HG02623 (cell line): Measurements from ENCODE around the gene GARIN5B.

Experiments used
- ATAC-seq: cut with Tn5 transposase; IDR thresholded peaks from one replicate; pipeline ENCODE4 v1.9.1; 2021; ENCODE audit warnings: moderate library complexity; ENCODE audit not compliant: unreplicated experiment

Gene GARIN5B

DNA sequence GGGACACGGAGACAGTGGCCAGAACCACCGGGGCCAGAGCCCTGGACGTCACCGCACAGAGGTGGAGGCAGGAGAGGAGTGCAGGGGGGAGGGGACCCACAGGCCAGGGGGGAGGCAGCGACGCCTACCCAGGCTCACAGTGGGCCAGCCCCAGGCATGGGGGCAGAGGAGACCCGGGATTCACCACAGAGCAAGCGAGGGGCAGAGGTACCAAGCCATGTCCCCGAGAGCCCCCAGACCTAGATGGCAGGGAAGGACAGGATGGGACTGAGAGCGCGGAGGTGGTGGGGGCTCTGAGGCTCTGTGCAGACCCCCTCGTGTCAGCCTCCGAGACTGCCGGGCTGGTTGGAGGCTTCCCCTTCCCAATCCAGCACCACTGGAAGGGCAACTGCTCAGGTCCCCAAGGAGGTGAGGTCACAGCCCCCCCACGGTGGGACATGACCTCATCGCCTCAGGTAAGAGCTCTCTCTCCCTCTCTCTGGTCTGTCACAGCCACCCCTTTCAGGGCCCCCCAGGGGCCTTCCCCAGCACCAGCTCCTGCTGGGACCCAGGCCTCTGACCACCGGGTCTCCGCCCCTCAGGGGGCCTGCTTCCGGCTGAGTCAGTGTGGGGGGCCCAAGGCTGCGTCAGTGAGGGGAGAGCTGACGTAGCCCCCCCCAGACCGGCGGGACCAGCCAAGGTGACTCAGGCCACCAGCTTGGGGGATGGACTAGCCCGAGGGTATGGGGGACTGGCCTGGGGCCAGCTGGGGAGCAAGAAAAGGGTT, 9.4 kb upstream of the GARIN5B start:
- ATAC-seq, result no peak

- ATAC-seq, result no peak
Observed at GRCh38 chr19:55370305-55370988, 7.4 kb upstream of the GARIN5B start, which contains the start of gene IL11. IL11 (minus strand) TSS chr19:55370463; CDS start chr19:55370310, 153 bp downstream.

DNA sequence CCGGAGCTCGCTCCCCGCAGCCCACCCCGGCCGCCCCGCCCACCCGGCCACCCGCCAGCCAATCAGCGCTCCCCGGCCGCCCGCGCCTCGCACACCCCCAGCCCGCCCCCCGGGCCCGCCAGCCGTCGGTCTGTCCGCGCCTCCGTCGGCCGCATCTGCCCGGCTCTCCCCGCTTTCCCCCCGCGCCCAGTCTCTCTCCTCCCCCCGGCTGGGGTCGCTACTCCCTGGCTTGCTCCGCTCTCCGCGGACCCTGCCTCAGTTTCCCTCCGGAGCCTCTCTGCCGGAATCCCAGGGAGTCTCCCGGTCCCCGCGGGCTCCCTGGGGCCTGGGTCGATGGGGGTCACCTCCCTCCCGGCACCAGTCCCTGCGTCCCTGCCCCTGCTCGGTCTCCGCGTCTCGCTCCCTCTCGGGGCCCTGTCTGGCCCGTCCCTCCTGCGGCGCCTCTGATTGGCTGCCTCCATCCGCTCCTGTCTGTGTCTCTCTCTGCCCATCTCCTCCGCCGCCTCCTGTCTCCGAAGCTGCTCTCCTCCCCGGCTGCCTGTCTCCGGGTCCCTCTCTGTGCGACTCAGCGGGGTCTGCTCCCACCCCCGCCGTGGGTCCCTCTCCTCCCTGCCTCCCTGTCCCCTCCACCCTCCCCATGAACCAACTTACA, 6.7 kb upstream of the GARIN5B start:
- no peak for ATAC-seq

DNA sequence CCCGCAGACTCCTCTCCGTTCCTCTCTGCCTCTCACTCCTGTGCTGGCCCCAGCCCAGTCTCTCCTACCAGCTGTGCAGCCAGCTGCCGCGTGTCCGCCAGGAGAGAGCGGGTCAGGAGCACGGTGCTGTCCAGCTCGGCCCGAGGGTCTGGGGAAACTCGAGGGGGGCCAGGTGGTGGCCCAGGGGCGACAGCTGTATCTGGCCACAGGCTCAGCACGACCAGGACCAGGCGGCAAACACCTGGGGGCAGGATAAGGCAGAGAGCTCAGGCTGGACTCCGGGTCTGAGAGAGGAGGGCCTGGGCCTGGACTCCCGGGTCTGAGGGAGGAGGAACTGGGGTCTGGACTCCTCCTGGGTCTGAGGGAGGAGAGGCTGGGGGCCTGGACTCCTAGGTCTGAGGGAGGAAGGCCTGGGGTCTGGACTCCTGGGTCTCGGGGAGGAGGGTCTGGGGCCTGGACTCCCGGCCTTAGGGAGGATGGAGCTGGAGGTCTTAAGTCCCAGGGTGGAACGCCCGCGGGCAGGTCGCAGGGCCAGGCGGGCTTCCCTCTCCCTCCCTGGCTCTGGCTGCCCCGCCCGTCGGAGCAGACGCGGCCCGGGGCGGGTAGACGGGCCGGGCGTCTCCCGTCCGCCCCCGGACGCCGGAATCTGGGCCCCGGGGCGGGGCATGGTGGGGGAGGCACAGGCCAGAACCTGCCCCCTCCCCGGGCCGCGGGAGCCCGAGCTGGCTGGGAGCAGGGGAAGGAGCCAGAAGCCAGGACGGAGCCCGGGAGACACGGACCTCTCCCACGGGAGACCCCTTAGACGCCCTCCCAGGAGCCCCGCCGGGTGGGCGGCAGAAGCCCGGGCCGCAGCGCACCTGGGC, 5.9 kb upstream of the GARIN5B start:
- no peak for ATAC-seq

- no peak for ATAC-seq
Observed at GRCh38 chr19:55368106-55368505, 5.0 kb upstream of the GARIN5B start.

GRCh38 chr19:55366790-55367189, 3.7 kb upstream of the GARIN5B start:
- ATAC-seq, result no peak

- ATAC-seq, result no peak
Observed at GRCh38 chr19:55365964-55366363, 2.9 kb upstream of the GARIN5B start.

DNA sequence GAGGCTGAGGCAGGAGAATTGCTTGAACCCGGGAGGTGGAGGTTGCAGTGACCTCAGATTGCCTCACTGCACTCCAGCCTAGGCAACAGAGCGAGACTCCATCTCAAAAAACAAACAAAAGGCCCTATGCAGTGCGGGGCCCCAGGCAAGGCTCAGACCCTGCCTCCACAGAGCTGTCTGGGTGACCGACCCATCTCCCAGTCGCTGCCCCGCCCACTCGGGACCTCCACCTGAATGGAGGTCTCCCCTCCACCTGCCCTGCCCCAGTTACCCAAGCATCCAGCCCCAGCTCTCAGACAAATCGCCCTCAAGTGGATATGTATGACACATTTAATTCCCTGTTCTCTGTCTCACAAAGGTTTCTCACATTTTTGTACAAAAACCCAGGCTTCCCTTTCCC, 2.2 kb upstream of the GARIN5B start:
- ATAC-seq, result no peak

- no peak for ATAC-seq
Observed at GRCh38 chr19:55362174-55362989, 678 bp downstream of the GARIN5B start.

- no peak for ATAC-seq
Observed at GRCh38 chr19:55360902-55361301, 2.2 kb downstream of the GARIN5B start.

- ATAC-seq, result no peak
Observed at GRCh38 chr19:55358943-55359908, 3.8 kb downstream of the GARIN5B start.

GRCh38 chr19:55358493-55358892, 4.6 kb downstream of the GARIN5B start:
- no peak for ATAC-seq

GRCh38 chr19:55355213-55355821, 7.7 kb downstream of the GARIN5B start:
- no peak for ATAC-seq

- ATAC-seq, result no peak
Observed at GRCh38 chr19:55354698-55355212, 8.3 kb downstream of the GARIN5B start, which contains the start of gene COX6B2. COX6B2 (minus strand) TSS chr19:55354719; CDS start chr19:55354521, 198 bp downstream.

DNA sequence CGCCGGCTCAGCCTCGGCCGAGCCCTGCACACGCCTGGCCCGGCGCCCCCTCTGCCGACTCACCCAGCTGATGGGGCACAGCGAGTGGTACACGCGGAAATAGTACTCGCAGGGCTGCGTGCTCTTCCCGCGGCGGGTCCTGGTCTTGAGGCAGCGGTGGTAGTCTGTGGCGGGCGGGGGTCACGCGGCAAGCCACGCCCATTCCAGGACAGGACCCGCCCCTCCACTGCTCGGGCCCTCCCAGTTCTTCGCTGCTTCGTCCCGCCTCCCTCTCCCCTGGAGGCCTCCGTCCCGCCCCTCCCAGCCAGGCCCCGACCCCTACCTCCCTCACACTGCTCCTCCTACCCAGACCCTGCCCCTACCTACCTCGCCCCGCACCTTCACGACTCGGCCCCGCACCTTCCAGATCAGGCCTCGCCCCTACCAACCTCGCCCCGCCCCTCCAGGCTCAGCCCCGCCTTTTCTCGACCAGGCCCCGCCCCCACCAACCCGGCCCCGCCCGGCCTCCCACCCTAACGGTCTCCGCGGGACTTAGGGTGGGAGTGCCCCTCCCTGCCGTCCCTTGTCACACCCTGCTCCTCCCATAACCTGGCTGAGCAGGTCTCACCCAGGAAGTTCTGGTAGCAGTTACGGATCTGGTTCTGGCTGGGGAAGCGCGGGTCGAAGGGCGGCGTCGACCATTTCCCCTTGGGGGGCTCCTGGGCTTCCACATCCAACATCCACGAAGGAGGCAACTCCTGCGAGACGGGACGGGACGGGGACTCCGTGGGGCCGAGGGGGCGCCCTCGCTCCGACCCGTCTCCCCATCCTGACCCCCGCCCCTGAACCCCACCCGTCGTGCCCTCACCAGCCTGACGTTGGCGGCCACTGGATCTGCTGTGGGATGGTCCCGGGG, 9.0 kb downstream of the GARIN5B start:
- no peak for ATAC-seq

GRCh38 chr19:55353356-55353802, 9.7 kb downstream of the GARIN5B start:
- no peak for ATAC-seq

GRCh38 chr19:55352549-55353145, 10.4 kb downstream of the GARIN5B start:
- ATAC-seq, result no peak
